Measurements from ENCODE around the gene DENND4A.

- TF ChIP-seq, protein P1, sequence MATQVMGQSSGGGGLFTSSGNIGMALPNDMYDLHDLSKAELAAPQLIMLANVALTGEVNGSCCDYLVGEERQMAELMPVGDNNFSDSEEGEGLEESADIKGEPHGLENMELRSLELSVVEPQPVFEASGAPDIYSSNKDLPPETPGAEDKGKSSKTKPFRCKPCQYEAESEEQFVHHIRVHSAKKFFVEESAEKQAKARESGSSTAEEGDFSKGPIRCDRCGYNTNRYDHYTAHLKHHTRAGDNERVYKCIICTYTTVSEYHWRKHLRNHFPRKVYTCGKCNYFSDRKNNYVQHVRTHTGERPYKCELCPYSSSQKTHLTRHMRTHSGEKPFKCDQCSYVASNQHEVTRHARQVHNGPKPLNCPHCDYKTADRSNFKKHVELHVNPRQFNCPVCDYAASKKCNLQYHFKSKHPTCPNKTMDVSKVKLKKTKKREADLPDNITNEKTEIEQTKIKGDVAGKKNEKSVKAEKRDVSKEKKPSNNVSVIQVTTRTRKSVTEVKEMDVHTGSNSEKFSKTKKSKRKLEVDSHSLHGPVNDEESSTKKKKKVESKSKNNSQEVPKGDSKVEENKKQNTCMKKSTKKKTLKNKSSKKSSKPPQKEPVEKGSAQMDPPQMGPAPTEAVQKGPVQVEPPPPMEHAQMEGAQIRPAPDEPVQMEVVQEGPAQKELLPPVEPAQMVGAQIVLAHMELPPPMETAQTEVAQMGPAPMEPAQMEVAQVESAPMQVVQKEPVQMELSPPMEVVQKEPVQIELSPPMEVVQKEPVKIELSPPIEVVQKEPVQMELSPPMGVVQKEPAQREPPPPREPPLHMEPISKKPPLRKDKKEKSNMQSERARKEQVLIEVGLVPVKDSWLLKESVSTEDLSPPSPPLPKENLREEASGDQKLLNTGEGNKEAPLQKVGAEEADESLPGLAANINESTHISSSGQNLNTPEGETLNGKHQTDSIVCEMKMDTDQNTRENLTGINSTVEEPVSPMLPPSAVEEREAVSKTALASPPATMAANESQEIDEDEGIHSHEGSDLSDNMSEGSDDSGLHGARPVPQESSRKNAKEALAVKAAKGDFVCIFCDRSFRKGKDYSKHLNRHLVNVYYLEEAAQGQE (IDR thresholded peaks at IDR 0.05; ENCODE audit: insufficient read depth in 1 of 2, low read depth in 2 of 2, low read length in 2 of 2) = no peak
- TF ChIP-seq POLR2AphosphoS5 (IDR thresholded peaks at IDR 0.05; ENCODE audit: low read depth, low read length) (no peak), TAF1 (IDR thresholded peaks at IDR 0.05; ENCODE audit: borderline replicate concordance, insufficient read depth, low read length) (no peak), SIN3A (IDR thresholded peaks at IDR 0.05; ENCODE audit: borderline replicate concordance, insufficient read depth, low read length) (no peak), FOXP2 (optimal IDR thresholded peaks at IDR 0.05; ENCODE audit: borderline replicate concordance, extremely low read depth, extremely low read length, insufficient read depth) (no peak)
Measured at GRCh38 chr15:65653341-65653740, 138.8 kb downstream of the DENND4A start.

All from PFSK-1 (cell line).